GM12875 (cell line): Measurements from ENCODE around the gene ABTB1.

ENCODE experiments used
- H3K4me3 ChIP-seq: one replicate; pipeline ENCODE4 v1.5.1; 2011; ENCODE audit warnings: low read depth, low read length, control low read depth
- TF ChIP-seq, protein P1 (sequence below): IDR thresholded peaks from 2 replicates; pipeline ENCODE4 v1.5.1; 2011; ENCODE audit warnings: low read depth, mild to moderate bottlenecking, control low read depth, inconsistent platforms, low read length, moderate library complexity, borderline replicate concordance; ENCODE audit not compliant: insufficient read depth

The ABTB1 gene

DNA sequence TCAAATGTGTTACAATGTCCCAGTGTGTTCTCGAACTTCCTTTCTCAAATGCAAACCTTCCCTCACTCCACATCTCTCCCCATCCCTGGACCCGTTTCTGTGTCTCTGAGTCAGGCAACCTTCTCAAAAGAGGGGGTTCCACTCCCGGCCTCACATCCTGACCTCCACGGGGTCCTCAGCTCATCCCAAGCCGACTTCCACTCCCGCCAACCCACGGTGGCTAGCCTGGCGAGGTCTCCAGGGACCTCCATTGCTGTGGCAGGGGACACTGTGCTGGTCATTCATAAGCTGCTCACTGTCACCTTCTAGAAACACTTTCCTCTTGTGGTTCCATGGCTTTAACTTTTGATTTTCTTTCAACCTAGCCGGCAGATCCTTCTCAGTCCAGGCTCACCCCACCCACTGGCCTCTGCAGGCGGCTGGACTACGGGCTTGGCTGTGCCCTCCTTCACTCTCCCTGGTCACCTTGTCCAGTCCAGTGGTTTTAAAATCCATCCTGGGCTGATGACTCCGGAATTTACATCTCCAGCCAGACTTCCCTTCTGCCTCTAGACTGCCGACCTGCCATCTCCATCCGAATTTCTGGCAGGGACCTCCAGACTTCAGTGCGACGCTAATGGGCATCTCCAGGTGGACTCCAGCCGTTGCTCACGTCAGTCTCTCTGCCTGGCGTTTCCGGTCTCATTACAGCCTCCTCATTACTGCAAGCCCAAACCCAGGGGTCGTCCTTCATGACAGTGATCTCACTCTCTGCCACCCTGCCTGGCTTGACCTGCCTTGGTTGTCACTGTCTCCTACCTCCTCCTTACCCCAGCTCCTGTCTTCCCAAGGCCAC lies 20.0 kb downstream of the ABTB1 start:
- H3K4me3 ChIP-seq = no peak overlapping the region
- TF ChIP-seq, protein P1, sequence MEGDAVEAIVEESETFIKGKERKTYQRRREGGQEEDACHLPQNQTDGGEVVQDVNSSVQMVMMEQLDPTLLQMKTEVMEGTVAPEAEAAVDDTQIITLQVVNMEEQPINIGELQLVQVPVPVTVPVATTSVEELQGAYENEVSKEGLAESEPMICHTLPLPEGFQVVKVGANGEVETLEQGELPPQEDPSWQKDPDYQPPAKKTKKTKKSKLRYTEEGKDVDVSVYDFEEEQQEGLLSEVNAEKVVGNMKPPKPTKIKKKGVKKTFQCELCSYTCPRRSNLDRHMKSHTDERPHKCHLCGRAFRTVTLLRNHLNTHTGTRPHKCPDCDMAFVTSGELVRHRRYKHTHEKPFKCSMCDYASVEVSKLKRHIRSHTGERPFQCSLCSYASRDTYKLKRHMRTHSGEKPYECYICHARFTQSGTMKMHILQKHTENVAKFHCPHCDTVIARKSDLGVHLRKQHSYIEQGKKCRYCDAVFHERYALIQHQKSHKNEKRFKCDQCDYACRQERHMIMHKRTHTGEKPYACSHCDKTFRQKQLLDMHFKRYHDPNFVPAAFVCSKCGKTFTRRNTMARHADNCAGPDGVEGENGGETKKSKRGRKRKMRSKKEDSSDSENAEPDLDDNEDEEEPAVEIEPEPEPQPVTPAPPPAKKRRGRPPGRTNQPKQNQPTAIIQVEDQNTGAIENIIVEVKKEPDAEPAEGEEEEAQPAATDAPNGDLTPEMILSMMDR = no peak

DNA sequence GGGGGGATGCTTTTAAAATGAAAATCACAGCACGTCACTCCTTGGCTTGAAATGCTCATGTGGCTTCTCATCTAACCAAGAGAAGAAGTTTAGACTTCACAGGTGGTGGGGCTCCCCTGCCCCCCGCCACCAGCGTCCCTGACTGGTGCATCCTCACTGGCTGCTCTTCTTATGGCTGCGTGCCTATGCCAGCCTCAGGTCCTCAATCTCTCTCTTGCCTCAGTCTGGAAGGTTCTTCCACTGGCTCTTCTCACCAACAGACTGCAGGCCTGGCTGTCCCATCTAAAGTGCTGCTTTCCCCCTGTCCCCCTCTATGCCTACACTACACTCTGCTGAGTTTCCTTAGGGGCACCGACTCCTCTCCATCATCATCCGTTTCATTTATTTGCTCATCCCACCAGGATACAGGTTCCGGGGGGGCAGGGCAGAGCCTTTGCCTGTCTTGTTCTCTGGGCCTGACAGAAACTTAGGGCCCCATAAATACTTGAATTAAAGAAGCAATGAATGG lies 20.6 kb downstream of the ABTB1 start:
- TF ChIP-seq, protein P1 = no peak
- H3K4me3 ChIP-seq = no peak overlapping the region

DNA sequence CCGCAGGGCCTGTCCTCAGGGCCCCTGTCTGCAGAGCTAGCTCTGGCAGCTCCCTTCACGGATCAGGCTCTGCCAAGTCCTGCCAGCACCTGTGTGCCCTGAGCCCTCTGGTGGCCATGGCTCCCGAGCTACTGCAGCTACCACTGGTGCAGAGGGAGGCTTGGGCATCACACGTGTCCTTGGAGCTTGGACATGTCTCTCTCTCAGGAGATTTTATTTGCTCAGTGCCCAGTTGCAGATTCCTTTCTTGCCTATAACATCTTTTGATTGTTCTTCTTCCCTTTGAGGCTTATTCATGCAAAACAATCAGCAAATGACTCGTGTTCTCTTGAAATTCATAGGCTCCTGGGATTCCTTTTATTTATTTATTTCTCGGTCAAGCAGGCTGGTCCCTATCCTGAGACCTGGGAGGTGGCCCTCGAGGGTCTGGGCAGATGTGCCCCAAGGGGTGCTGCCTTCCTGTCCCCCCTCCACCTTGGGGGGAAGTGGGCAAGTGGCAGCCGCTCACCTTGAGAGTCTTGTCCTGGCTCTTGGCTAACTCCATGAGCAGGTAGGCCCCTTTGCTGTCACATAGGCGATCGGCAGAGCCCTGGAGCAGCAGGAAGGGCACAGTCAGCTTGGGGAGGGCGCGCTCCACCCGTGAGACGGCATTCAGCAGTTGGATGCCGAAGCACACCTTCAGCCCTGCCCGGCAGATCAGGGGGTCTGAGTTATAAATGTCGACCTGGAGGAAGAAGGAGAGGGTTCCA lies 21.9 kb downstream of the ABTB1 start:
- no peak overlapping the region for H3K4me3 ChIP-seq
- TF ChIP-seq, protein P1 = peak; percentile 43; the same call in 1 of the 2 replicates

DNA sequence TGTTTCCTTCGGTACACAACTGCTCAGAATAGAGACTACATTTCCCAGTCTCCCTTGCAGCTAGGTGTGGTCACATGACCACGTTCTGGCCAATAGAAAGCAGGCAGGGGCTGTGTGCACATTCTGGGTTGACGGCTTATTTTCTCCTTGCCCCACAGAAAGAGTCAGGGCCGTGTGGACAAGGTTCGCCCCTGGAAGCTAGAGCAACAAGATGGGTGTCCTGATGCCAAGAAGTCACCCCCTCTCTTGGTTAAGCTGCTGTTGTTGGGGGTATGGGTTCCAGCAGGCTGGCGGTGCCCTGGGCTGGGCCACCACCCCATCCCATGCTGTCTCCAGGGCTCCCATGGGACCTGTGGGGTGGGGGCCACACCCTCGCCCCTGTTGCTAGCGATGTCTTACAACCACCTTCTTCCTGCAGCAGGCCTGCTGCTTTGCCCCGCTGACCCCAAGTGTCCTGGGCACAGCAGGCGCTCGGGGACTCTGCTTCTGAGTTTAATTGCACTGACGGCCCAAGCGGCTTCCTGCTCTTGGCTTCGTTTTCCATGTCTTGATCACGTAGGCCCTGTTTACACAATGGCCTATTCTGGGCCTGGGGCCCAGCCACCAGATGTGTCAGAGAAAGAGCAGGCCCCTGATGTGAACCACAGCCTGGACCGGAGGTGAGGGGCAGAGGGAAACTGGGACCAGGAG lies 24.9 kb downstream of the ABTB1 start:
- no peak overlapping the region for H3K4me3 ChIP-seq
- TF ChIP-seq, protein P1 = no peak

DNA sequence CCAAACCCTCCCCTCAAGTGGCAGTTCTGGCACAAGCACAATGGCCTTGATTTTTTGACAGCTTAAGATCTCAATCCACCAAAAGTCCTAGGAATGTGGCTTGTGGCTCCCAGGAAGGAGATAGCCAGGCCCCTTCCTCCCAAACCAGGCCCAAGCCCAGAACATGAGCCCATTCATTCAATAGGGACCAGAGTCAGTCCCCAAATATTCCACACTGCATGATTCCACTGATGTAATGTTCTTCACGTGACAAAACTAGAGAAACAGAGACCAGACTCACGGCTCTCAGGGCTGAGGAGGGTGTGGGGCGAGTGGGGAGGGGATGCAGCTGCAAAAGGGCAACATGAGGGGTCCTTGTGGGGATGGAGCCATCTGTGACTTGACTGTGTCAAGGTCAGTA lies 25.5 kb downstream of the ABTB1 start:
- H3K4me3 ChIP-seq = no peak overlapping the region
- TF ChIP-seq, protein P1 = no peak

DNA sequence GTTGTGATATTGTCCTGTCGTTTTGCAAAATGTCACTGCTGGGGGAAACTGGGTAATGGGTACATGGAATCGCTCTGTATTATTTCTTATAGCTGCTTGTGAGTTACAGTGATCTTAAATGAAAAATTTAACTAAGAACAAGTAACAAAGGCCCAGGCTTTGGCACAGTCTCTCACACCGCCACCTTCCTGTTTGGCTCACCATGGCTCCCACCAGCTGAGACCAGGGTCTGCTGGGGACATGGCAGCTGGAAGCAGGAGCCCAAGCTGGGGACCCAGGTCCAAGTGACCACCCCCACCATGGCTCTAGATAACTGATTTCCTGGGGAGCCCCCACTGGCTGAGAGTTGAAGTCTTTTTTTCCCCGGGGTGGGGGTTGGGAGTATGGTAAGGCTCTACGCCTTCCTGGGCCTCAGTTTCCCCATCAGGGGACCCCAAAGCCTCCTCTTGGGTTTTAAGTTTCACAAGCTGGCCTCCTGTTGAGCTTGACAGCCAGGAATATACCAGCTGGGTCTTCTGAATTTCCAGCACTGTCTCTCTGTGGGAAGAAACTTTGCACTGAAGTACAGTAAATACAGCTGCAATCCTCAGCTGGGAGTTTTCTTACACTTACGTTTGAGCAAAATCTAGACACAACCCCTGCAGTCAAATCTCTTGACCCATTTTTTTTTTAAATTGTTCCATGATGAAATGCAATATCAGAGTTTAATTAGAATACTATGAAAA lies 26.1 kb downstream of the ABTB1 start:
- no peak overlapping the region for H3K4me3 ChIP-seq
- TF ChIP-seq, protein P1 = no peak
